ENCODE measurements around the gene UROC1.

GRCh38 chr3:126494204-126494969 is 23.2 kb downstream of the UROC1 start:
- TF ChIP-seq YY1 (IDR thresholded peaks at IDR 0.05; ENCODE audit: insufficient read depth, insufficient read length) = no peak
- no peak for TF ChIP-seq ZNF274 (IDR thresholded peaks at IDR 0.05; ENCODE audit: low read depth, low read length)

Data from NT2/D1 (cell line).